HG02852 (cell line): ENCODE measurements around the gene PAFAH1B2.
"Not testable (repeated sequence)": the region's sequence is repeated elsewhere in the genome, so short reads cannot be mapped to it uniquely, and the experiment has no call there.

ENCODE experiments used
- ATAC-seq: cut with Tn5 transposase; IDR thresholded peaks from one replicate; pipeline ENCODE4 v1.9.1; 2021; ENCODE audit warnings: mild to moderate bottlenecking, moderate library complexity; ENCODE audit not compliant: unreplicated experiment

Gene PAFAH1B2

GRCh38 chr11:117200813-117201657 lies 56.9 kb downstream of the PAFAH1B2 start:
- ATAC-seq, result no peak

DNA sequence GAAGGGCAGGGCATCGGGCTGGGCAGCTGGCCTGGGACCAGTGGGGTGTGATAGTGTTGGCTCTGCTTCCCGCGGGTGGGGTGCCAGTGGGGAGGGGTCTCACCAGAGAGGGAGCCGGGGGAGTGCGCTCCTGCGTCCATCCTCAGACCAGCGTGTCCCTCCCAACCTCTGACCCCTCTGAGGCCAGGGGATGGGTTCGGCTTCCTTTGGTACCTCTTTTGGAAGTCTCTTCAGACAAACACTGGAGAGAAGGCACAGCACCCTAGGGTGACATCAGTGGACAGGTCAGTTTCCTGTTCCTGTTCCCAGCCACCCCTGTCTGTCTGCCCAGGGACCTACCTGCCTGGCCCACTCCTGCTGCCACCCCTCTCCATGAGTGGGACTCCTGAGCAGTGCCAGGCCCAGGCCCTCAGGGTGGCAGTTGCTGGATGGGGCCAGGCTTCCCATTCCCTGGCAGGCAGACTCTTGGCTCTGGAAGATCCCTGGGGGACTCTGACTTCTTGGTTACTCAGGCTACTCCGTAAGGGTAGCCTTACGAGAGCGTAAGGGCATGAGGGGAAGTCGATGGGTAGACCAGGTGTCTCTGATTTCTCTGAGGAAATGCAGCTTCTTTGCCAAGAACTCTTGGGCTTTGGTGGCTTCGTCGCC lies 57.7 kb downstream of the PAFAH1B2 start:
- ATAC-seq, result no peak

- ATAC-seq, result no peak
These were observed 58.4 kb downstream of the PAFAH1B2 start for GRCh38 chr11:117202386-117203068.

DNA sequence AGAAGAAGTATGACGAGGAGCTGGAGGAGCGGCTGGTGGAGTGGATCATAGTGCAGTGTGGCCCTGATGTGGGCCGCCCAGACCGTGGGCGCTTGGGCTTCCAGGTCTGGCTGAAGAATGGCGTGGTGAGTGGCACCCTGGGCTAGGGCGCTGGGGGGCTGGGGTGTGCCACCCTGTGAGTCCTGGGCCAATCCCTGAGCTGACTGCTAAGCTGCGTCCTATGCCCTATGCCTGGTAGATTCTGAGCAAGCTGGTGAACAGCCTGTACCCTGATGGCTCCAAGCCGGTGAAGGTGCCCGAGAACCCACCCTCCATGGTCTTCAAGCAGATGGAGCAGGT lies 59.0 kb downstream of the PAFAH1B2 start:
- no peak for ATAC-seq

DNA sequence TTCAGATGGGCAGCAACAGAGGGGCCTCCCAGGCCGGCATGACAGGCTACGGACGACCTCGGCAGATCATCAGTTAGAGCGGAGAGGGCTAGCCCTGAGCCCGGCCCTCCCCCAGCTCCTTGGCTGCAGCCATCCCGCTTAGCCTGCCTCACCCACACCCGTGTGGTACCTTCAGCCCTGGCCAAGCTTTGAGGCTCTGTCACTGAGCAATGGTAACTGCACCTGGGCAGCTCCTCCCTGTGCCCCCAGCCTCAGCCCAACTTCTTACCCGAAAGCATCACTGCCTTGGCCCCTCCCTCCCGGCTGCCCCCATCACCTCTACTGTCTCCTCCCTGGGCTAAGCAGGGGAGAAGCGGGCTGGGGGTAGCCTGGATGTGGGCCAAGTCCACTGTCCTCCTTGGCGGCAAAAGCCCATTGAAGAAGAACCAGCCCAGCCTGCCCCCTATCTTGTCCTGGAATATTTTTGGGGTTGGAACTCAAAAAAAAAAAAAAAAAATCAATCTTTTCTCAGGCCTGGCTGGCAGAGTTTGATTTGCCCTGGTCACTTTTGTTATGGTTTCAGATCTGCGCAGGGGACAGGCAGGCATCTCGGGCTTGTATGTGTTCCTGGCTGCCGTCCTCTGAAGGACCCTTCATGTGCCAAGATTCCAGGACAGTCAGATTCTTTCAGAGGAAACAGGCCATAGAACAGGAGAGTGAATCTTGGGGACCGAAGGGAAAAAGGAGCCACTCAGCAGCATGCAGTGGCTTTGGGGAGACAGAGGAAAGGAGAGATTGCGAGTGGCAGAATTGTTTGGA lies 60.4 kb downstream of the PAFAH1B2 start:
- no peak for ATAC-seq

DNA sequence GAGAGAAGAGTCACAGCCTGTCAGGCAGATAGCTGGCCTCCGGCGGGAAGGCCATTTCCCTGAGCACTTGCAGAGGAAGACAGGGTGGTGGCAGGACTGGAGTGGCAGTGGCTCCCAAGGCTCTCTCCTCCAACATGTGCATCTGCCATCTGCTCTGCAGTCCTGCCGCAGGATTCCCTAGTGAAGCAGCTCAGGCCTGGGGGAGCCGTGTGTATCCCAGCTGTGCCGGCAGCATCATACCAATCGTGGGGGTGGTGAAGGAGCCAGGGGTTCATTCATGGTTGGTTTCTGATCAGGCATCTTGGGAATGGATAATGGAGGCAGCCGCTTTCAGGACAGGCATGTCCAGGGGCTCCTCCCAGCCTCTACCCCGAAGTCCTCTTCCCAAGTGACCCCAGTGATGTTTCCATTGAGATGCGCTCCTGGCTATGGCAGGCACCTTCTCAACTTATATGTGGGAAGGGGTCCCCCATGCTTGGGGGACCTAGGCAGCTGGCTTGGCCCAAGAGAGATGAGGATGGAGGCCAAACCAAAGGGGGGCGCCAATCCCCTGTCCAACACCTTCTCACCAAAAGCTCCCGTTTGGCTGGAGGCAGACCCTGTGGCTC lies 61.2 kb downstream of the PAFAH1B2 start:
- no peak for ATAC-seq

DNA sequence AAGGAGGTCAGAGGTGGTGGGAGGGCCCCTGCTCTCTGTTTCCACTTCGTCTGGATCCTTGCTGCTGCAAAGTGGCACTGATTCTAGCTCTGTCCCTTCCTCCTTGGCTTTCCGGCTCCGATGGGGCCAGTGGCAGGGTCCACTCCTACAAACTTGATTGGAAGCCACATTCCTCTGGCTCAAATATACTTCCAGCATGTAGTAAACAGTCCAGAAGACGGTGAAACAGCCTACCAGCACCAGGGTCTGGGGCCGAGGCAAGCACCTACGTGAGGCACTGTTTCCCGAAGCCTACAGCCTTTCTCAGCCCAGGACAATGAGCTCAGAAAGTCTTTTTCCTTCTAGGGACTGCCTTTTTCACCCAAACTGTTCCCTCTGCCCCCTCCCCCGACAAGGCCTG lies 62.0 kb downstream of the PAFAH1B2 start:
- ATAC-seq, result not testable (repeated sequence)

- ATAC-seq, result not testable (repeated sequence)
These were observed 62.8 kb downstream of the PAFAH1B2 start for GRCh38 chr11:117206859-117207258.

DNA sequence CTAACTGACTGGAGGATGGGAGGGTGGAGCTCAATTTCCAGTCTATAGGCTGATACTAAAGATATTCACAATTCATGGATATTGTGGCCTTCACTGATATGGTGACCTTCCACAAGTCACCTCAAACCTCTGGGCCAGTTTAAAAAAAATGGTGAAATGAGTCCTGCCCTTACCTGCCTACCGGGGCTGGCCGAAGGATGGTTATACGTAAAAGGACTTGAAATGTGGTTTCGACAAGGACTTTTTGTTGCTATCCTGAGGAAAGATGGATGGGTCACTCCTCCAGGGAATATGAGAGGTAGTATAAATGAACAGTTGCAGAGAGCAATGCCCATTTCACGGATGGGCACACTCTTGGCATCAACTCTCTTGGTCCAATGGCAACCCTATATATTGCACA lies 63.4 kb downstream of the PAFAH1B2 start:
- ATAC-seq, result not testable (repeated sequence)

- ATAC-seq, result not testable (repeated sequence)
These were observed 64.6 kb downstream of the PAFAH1B2 start for GRCh38 chr11:117208710-117209109.

DNA sequence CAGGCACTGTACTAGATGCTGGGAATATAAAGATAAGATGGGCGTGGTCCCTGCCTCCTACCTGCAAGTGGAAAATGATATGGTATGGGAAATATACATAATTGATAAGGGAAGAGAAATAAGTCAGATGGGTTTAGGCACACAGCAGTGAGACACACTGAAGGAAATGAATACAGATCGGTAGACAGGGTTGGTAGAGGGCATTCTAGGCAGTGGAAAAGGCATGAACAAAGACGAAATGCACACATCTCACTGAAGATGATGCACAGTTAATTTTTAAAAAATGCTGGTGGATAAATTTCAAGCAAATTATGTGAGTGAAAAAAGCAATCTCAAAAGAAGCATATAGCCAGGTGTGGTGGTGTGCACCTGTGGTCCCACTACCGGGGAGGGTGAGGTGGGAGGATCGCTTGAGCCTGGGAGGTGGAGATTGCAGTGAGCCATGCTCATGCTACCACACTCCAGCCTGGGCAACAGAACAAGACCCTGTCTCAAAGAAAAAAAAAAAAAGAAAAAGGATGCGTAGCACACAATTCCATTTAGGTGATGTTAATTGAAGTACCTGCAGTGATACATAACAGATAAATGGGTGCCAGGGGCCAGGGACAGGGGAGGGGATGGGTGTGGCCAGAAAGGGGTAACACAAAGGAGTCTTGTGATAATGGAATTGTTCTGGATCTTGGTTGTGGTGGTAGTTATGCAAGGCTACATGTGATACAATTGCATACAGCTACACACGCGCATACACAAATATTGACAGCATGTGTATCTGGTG lies 65.5 kb downstream of the PAFAH1B2 start:
- not testable (repeated sequence) for ATAC-seq

GRCh38 chr11:117210620-117211019 lies 66.5 kb downstream of the PAFAH1B2 start:
- no peak for ATAC-seq

DNA sequence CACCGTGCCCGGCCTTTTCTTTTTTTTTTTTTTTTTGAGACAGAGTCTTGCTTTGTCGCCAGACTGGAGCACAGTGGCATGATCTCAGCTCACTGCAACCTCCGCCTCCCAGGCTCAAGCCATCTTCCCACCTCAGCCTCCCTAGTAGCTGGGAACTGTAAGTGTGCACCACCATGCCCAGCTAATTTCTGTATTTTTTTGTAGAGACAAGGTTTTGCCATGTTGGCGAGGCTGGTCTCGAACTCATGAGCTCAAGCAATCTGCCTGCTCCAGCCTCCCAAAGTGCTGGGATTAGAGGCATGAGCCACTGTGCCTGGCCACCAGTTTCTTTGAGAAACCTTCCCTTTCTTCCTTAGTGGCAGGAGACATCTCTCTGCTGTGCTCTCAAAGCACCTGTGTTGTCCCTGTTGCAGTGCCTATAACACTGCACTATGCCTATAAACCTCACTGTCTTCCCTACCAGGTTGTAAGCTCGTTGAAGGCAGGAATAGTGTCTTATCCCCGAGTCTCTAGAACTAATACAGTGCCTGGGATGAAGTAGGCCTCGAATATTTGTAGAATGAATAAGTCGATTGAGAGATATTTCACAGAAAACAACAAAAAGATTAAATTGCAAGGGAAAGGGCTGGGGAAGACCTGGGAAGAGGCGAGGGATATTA lies 68.7 kb downstream of the PAFAH1B2 start:
- ATAC-seq, result no peak

DNA sequence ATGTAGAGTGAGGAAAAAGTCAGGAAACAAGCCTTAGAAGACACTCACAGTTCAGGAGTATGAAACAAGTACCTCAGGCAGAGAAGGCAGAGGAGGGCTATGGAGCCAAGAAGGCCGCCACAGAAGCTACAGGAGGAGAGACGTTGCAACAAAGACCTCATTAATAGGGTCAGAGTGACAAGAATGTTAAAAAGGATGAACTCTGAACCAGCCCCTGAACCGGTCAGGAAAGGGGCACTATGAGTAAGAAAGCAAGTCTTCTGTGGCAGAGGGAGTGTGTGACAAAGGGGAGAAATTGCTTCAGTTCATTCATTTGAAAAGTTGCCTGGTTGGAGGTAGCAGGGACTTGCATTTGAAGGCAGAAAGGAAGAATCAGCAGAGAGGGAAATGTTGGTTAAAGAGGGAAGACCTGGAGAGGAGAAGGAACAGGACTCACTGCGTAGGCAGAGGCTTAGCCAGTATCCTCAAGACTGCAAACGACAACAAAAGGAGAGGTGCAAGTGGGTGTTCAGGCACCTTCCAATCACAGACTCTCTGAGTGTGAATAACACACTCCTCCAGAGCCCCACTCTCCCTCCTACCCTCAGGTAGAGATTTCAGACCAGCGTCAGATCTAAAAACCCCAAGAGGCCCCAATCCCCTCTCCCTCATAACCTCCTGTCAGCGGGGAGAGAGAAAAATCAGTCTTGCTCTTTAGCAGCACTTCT lies 70.5 kb downstream of the PAFAH1B2 start:
- ATAC-seq, result no peak

DNA sequence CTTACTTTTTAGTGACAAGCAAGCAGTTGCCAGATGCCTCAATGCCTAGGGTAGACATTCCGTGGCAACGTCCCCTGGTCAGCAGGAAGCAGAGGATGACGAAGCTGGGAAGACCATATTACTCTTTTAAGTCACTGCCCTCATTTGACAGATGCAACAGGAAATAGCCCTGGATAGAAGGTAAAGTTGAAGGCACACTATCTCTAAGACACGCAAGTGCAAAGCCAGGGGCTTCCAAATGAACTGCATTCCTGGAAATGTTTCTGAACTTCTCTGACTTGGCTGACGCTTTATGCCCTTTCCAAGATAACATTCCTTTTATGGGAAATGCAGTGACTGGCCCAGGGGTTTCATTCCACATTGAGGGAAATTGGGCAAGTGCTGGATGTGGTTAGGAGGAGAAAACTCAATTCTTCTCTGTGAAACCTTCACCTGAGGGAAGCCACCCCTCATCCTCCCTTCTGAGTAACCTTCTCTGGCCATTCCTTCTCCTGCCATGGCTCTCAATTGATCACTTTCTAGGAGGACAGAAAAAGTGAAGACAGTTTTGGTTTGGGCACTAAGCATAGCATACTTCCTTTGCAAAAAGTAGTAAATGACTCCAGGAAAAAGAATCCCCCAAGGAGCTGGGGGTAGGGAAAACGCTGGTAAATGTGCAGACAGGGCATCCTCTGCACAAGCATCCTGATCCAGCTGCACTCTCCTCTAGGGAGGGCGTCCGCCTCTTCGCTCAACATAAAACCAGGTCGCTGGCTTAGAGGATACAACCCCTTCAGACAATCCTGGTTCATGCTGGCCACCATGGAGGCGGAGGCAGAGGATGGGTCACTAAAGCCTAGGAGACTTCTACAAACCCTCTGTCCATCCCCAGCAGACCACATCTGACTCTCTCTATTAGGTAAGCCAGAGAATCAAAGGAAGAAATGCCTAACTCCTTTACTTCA lies 73.3 kb downstream of the PAFAH1B2 start:
- ATAC-seq, result no peak

GRCh38 chr11:117218133-117218915 lies 74.2 kb downstream of the PAFAH1B2 start:
- ATAC-seq, result no peak

DNA sequence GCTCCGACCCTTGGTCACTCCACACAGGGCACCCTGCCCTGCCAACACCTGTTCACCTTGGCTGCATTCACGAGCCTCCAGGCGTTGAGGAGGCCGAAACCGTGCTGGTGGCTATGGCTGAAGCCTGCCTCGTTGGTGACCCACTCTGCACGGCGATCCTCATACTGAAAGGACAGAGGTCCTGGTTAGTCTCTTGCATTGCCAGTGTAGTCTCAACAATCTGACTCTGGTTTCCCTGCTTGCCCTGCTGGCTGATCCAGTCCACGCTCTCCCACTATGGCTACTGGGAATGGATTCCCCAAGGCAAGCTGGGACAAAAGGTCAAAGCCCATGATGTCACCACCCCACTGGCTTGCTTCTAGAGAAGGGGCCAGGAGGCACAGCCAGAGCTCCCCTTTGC lies 74.9 kb downstream of the PAFAH1B2 start:
- ATAC-seq, result no peak
